ENCODE measurements around the gene FGFBP3. TPM values are rescaled to one million over a fixed set of nuclear protein-coding genes. Genes with fewer than 3 reads are reported as not detected.

Gene FGFBP3
- total RNA-seq, 1 experiment from 2014 or later = 0.68 TPM

DNA sequence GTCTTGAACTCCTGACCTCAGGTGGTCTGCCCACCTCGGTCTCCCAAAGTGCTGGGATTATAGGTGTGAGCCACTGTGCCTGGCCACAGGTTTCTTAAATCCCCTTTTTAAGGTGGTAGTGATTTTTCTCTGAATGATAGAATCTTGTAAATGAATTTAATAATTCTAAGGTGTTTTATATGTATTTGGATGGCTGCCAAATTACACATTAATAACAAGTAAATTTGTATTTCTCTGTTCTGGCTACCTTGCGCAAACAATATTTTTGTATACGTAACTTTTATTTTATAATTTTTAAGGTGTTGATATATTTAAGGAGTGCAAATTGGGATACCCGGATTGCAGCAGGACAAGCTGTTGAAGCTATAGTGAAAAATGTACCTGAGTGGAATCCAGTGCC lies 30.4 kb upstream of the FGFBP3 start:
- ChIA-PET POLR2A (ENCODE audit: unreplicated experiment) (no interaction called here), CTCF (no interaction called here)
- no peak overlapping the region for H2AFZ ChIP-seq
- H3K4me2 ChIP-seq = no peak overlapping the region
- H3K79me2 ChIP-seq (ENCODE audit: low read depth) = peaks cover 46% of the 10 kb centered on the region
- no peak for DNase-seq
- no peaks in the 10 kb centered on the region for H3K9me2 ChIP-seq (ENCODE audit: insufficient read depth)
- no peak overlapping the region for H3K4me3 ChIP-seq
- no peaks in the 10 kb centered on the region for H3K27me3 ChIP-seq (ENCODE audit: insufficient read depth, low read depth)
- H3F3A ChIP-seq (ENCODE audit: insufficient read depth, low read depth) = peaks cover 14% of the 10 kb centered on the region
- BruUV-seq (replicated peaks) = no TSS peak
- peaks cover 18% of the 10 kb centered on the region for H3K4me1 ChIP-seq (replicated peaks; ENCODE audit: insufficient read depth)
- no peak overlapping the region for H3K27ac ChIP-seq
- intact Hi-C loops (cut with micrococcal nuclease; ENCODE audit: unreplicated experiment) = no loop called here
- H4K20me1 ChIP-seq (ENCODE audit: insufficient read depth) = no peaks in the 10 kb centered on the region
- H3K36me3 ChIP-seq (ENCODE audit: low read depth) = peaks cover 10% of the 10 kb centered on the region; the same call in 1 of the 2 replicates
- no peaks in the 10 kb centered on the region for H3K9me3 ChIP-seq (ENCODE audit: insufficient read depth, low read depth)
- TF ChIP-seq EZH2 (IDR thresholded peaks at IDR 0.05; ENCODE audit: low read depth) = no peak
- TF ChIP-seq, protein P1, sequence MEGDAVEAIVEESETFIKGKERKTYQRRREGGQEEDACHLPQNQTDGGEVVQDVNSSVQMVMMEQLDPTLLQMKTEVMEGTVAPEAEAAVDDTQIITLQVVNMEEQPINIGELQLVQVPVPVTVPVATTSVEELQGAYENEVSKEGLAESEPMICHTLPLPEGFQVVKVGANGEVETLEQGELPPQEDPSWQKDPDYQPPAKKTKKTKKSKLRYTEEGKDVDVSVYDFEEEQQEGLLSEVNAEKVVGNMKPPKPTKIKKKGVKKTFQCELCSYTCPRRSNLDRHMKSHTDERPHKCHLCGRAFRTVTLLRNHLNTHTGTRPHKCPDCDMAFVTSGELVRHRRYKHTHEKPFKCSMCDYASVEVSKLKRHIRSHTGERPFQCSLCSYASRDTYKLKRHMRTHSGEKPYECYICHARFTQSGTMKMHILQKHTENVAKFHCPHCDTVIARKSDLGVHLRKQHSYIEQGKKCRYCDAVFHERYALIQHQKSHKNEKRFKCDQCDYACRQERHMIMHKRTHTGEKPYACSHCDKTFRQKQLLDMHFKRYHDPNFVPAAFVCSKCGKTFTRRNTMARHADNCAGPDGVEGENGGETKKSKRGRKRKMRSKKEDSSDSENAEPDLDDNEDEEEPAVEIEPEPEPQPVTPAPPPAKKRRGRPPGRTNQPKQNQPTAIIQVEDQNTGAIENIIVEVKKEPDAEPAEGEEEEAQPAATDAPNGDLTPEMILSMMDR (conservative IDR thresholded peaks at IDR 0.05) = no peak

DNA sequence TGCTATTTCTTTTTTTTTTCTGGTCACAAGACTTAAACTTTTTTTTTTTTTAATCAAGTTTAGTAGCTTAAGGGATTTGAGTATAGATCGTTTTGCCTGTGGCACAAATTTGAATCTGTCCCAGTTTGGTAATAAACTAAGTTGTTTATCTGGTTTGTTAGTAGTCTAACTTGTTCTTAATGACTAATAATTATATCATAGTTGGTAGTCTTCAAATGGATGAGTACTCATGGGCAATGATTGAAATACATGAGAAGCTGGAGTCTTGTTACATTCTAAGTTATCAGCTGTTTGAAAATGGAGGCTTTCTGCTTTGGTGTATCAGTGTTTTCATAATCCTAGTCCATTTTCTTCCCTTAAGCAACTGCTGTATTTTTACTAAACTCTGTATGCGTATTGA lies 26.6 kb upstream of the FGFBP3 start:
- Histone ChIP-seq H3K4me2 (peak overlapping the region; percentile 39; the same call in 1 of the 2 replicates), H3K36me3 (ENCODE audit: low read depth) (peaks cover 7% of the 10 kb centered on the region; the same call in 1 of the 2 replicates), H3K79me2 (ENCODE audit: low read depth) (peaks cover 70% of the 10 kb centered on the region), H3K9me3 (ENCODE audit: insufficient read depth, low read depth) (no peaks in the 10 kb centered on the region), H3K4me1 (replicated peaks; ENCODE audit: insufficient read depth) (peaks cover 21% of the 10 kb centered on the region), H4K20me1 (ENCODE audit: insufficient read depth) (no peaks in the 10 kb centered on the region), H3K4me3 (no peak overlapping the region), H3K27me3 (ENCODE audit: insufficient read depth, low read depth) (no peaks in the 10 kb centered on the region), H3F3A (ENCODE audit: insufficient read depth, low read depth) (peaks cover 15% of the 10 kb centered on the region), H3K9me2 (ENCODE audit: insufficient read depth) (no peaks in the 10 kb centered on the region), H3K27ac (peak overlapping the region; percentile 40; the same call in 1 of the 2 replicates), H2AFZ (no peak overlapping the region)
- POLR2A ChIA-PET (ENCODE audit: unreplicated experiment) = interaction anchor here (0.7 kb wide), 1 partner anchor 15 kb away, joined by 3 read pairs; no protein-coding TSS in a partner anchor
- DNase-seq = peak in 1 of 2 experiments; percentile 82
- BruUV-seq (replicated peaks) = no TSS peak
- no peak for TF ChIP-seq EZH2 (IDR thresholded peaks at IDR 0.05; ENCODE audit: low read depth)
- TF ChIP-seq, protein P1 (conservative IDR thresholded peaks at IDR 0.05) = no peak
- CTCF ChIA-PET = interaction anchor here (0.6 to 0.7 kb wide), 3 partner anchors 9 to 137 kb away, joined by 3 to 5 read pairs (median 5); no protein-coding TSS in a partner anchor
- intact Hi-C loops (cut with micrococcal nuclease; ENCODE audit: unreplicated experiment) = no loop called here

DNA sequence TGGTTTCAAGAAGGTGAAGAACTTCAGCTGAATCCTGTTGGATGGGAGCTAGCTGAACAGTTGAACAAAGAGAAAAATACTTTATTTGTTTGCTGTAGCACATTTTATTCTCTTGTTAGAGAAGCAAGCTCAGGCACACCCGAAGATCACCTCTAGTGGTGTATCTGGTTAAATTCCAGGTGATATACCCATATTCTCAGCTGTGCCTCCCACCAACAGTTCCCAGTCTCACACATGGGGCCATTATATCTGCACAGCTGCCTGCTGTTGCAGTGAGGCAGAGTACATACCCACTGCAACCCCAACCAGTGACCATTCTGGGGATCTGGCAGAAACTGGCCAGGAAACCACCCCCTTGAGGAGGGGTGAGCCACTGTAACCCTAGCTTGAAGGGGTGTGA lies 23.5 kb upstream of the FGFBP3 start:
- Histone ChIP-seq H3K27me3 (ENCODE audit: insufficient read depth, low read depth) (no peaks in the 10 kb centered on the region), H3K27ac (no peak overlapping the region), H3K4me3 (no peak overlapping the region), H3K79me2 (ENCODE audit: low read depth) (peaks cover 72% of the 10 kb centered on the region), H4K20me1 (ENCODE audit: insufficient read depth) (no peaks in the 10 kb centered on the region; the same call in 1 of the 2 replicates), H3K9me3 (ENCODE audit: insufficient read depth, low read depth) (no peaks in the 10 kb centered on the region), H3F3A (ENCODE audit: insufficient read depth, low read depth) (peaks cover 15% of the 10 kb centered on the region), H3K4me2 (no peak overlapping the region), H3K4me1 (replicated peaks; ENCODE audit: insufficient read depth) (peaks cover 21% of the 10 kb centered on the region), H3K36me3 (ENCODE audit: low read depth) (peaks cover 5% of the 10 kb centered on the region; the same call in 1 of the 2 replicates), H2AFZ (no peak overlapping the region), H3K9me2 (ENCODE audit: insufficient read depth) (no peaks in the 10 kb centered on the region)
- BruUV-seq (replicated peaks) = no TSS peak
- ChIA-PET POLR2A (ENCODE audit: unreplicated experiment) (no interaction called here), CTCF (no interaction called here)
- DNase-seq = no peak
- intact Hi-C loops (cut with micrococcal nuclease; ENCODE audit: unreplicated experiment) = no loop called here
- TF ChIP-seq, protein P1 (conservative IDR thresholded peaks at IDR 0.05) = no peak
- no peak for TF ChIP-seq EZH2 (IDR thresholded peaks at IDR 0.05; ENCODE audit: low read depth)
